Subcutaneous adipose tissue (tissue), 4 donors: ENCODE data around the gene APOL4. TPM values are rescaled to one million over a fixed set of nuclear protein-coding genes. Genes with fewer than 3 reads are reported as not detected.

Experiments used
- CTCF ChIP-seq: fragments of 450-650 bp; IDR thresholded peaks from one replicate; pipeline ENCODE4 v1.5.1; 2016; ENCODE audit warnings: low read depth, mild to moderate bottlenecking, control low read depth, antibody characterized with exemption, moderate library complexity
- total RNA-seq, 4 donors: library from RNA; depleted of rRNA; stranded (reverse); fragments of >200 nt; gene quantifications; one replicate each; pipeline ENCODE4 v1.1.0, GENCODE V29; 2016

APOL4 gene
- total RNA-seq, 4 donors from 2014 or later = 0.68 to 80.8 (median 35.8) TPM

GRCh38 chr22:36208162-36208765 is 6.7 kb upstream of the APOL4 start:
- TF ChIP-seq CTCF = no peak

- TF ChIP-seq CTCF = no peak
Measured at GRCh38 chr22:36206255-36206654, 4.6 kb upstream of the APOL4 start.

- no peak for TF ChIP-seq CTCF
Measured at GRCh38 chr22:36204632-36205015, 3.0 kb upstream of the APOL4 start.

- TF ChIP-seq CTCF = no peak
Measured at GRCh38 chr22:36204001-36204631, 2.5 kb upstream of the APOL4 start.

- TF ChIP-seq CTCF = no peak
Measured at GRCh38 chr22:36199001-36199551, 2.5 kb downstream of the APOL4 start.

- TF ChIP-seq CTCF = no peak
Measured at GRCh38 chr22:36198536-36198935, 3.1 kb downstream of the APOL4 start.

GRCh38 chr22:36197514-36198146 is 4.0 kb downstream of the APOL4 start:
- no peak for TF ChIP-seq CTCF
